Superior temporal gyrus (tissue), 1 donor: ENCODE measurements around the gene HACL1.

Source experiments
- DNase-seq: peaks from one replicate; pipeline ENCODE4 v3.0.0-alpha.2; 2016; ENCODE audit errors: extremely low spot score

HACL1 gene

GRCh38 chr3:15523660-15524417 is 77.5 kb downstream of the HACL1 start:
- no peak for DNase-seq

GRCh38 chr3:15522016-15522415 is 79.4 kb downstream of the HACL1 start:
- DNase-seq, result no peak

GRCh38 chr3:15521573-15521965 is 79.8 kb downstream of the HACL1 start, which contains the start of gene COLQ:
Gene COLQ, minus strand, starts transcription at chr3:15521706. Its CDS starts 81 bp downstream, at chr3:15521625.
- DNase-seq, result no peak

- no peak for DNase-seq
These were observed 80.4 kb downstream of the HACL1 start for GRCh38 chr3:15520804-15521572.

- no peak for DNase-seq
These were observed 81.2 kb downstream of the HACL1 start for GRCh38 chr3:15520185-15520584.

GRCh38 chr3:15519096-15519495 is 82.3 kb downstream of the HACL1 start:
- no peak for DNase-seq

- no peak for DNase-seq
These were observed 86.6 kb downstream of the HACL1 start for GRCh38 chr3:15514663-15515340.

- no peak for DNase-seq
These were observed 87.3 kb downstream of the HACL1 start for GRCh38 chr3:15513810-15514662.

- DNase-seq, result no peak
These were observed 88.3 kb downstream of the HACL1 start for GRCh38 chr3:15513116-15513515.

DNA sequence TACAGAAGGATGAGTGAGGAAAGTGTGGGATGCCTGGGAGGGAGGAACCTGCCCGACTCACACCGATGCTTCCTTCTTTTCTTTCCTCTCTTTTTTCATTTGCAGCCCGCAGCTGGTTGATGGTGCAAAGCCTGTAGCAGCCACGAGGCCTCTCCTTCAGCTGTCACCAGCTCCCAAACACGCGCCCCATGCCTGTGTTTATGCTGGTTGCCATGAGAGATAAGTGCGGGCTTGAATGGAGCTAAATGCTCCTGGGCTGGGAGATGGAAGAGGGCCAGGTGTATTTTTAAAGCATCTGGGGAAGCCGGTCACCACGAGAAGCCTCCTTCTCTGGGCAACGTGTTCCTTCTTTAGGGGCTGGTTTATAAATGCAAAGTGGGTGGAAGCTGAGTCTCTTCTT is 89.2 kb downstream of the HACL1 start:
- peak; percentile 73 for DNase-seq

- no peak for DNase-seq
These were observed 90.2 kb downstream of the HACL1 start for GRCh38 chr3:15511156-15511555.
